HEK293 (cell line): ENCODE data around the gene PATL2.

Experiments used
- CTCF ChIA-PET: fragments of 350-600 bp; formaldehyde crosslinking; extraction: SDS; loops from one replicate; lab custom pipeline; 2021; ENCODE audit warnings: antibody characterized with exemption; lab: Yijun Ruan, JAX
- POLR2A ChIA-PET: fragments of 300-600 bp; formaldehyde crosslinking; extraction: SDS; loops from one replicate; lab custom pipeline; 2020; ENCODE audit warnings: antibody characterized with exemption, inconsistent platforms; lab: Yijun Ruan, JAX
- H3K27ac ChIP-seq: fragments of 200-500 bp; sonication (Bioruptor generic); 2 replicates; pipeline ENCODE4 v1.5.1; 2014; ENCODE audit warnings: low read depth, low read length, control low read depth, inconsistent platforms; ENCODE audit errors: extremely low read depth
- H3K36me3 ChIP-seq, 2 experiments: fragments of 200-500 bp in 1 of 2; sonication (Bioruptor generic) in 1 of 2; 1 replicate in 1 of 2; 2 replicates in 1 of 2; pipeline ENCODE4 v1.5.1; 2014 to 2017; ENCODE audit warnings: inconsistent platforms in 2 of 2, low read length in 2 of 2; ENCODE audit not compliant: control insufficient read depth in 2 of 2, insufficient read depth in 1 of 2
- H3K4me1 ChIP-seq: fragments of 200-500 bp; sonication (Bioruptor generic); 2 replicates; pipeline ENCODE4 v1.5.1; 2014; ENCODE audit warnings: mild to moderate bottlenecking, low read length, inconsistent platforms; ENCODE audit not compliant: control insufficient read depth, insufficient read depth
- H3K4me3 ChIP-seq: 2 replicates; pipeline ENCODE4 v1.5.1; 2011; ENCODE audit warnings: low read depth, mild to moderate bottlenecking, control low read depth, low read length, moderate library complexity
- H3K9me3 ChIP-seq: fragments of 200-500 bp; sonication (Bioruptor generic); 2 replicates; pipeline ENCODE4 v1.5.1; 2014; ENCODE audit warnings: low read depth, low read length, inconsistent platforms; ENCODE audit not compliant: control insufficient read depth, insufficient read depth
- GLI2 ChIP-seq: fragments of 450-650 bp; formaldehyde crosslinking; IDR thresholded peaks from 2 replicates; pipeline ENCODE4; 2017; ENCODE audit warnings: missing biosample characterization, missing genetic modification characterization, low read depth, borderline replicate concordance
- KLF8 ChIP-seq: fragments of 450-650 bp; formaldehyde crosslinking; IDR thresholded peaks from 2 replicates; pipeline ENCODE4 v1.5.1; 2016; ENCODE audit warnings: missing biosample characterization, missing genetic modification characterization
- KLF9 ChIP-seq: fragments of 450-650 bp; formaldehyde crosslinking; IDR thresholded peaks from 2 replicates; pipeline ENCODE4 v1.5.1; 2016; ENCODE audit warnings: missing biosample characterization, missing genetic modification characterization, low read depth
- WT1 ChIP-seq: fragments of 450-650 bp; formaldehyde crosslinking; IDR thresholded peaks from 2 replicates; pipeline ENCODE4 v1.5.1; 2016; ENCODE audit warnings: missing biosample characterization, missing genetic modification characterization
- ZBTB20 ChIP-seq: fragments of 450-650 bp; formaldehyde crosslinking; IDR thresholded peaks from 2 replicates; pipeline ENCODE4 v1.5.1; 2016; ENCODE audit warnings: missing biosample characterization, missing genetic modification characterization
- ZBTB8A ChIP-seq: fragments of 450-650 bp; formaldehyde crosslinking; IDR thresholded peaks from 2 replicates; pipeline ENCODE4 v1.5.1; 2016; ENCODE audit warnings: missing biosample characterization, missing genetic modification characterization
- ZFP37 ChIP-seq: fragments of 450-650 bp; formaldehyde crosslinking; IDR thresholded peaks from 2 replicates; pipeline ENCODE4 v1.5.1; 2016; ENCODE audit warnings: missing biosample characterization, missing genetic modification characterization
- ZIC2 ChIP-seq: fragments of 450-650 bp; formaldehyde crosslinking; IDR thresholded peaks from 2 replicates; pipeline ENCODE4 v1.5.1; 2016; ENCODE audit warnings: missing biosample characterization, missing genetic modification characterization
- ZNF155 ChIP-seq: fragments of 450-650 bp; formaldehyde crosslinking; IDR thresholded peaks from 2 replicates; pipeline ENCODE4 v1.5.1; 2016; ENCODE audit warnings: missing biosample characterization, missing genetic modification characterization
- ZNF157 ChIP-seq: fragments of 450-650 bp; formaldehyde crosslinking; IDR thresholded peaks from 2 replicates; pipeline ENCODE4 v1.5.1; 2016; ENCODE audit warnings: missing biosample characterization, missing genetic modification characterization
- ZNF169 ChIP-seq: fragments of 450-650 bp; formaldehyde crosslinking; IDR thresholded peaks from 2 replicates; pipeline ENCODE4 v1.5.1; 2016; ENCODE audit warnings: missing biosample characterization, missing genetic modification characterization
- ZNF24 ChIP-seq: fragments of 450-650 bp; formaldehyde crosslinking; IDR thresholded peaks from 2 replicates; pipeline ENCODE4 v1.5.1; 2016; ENCODE audit warnings: missing biosample characterization, missing genetic modification characterization
- ZNF366 ChIP-seq: fragments of 450-650 bp; formaldehyde crosslinking; conservative IDR thresholded peaks from 2 replicates; pipeline ENCODE4 v1.5.1; 2016; ENCODE audit warnings: missing biosample characterization, missing genetic modification characterization
- ZNF501 ChIP-seq: fragments of 450-650 bp; formaldehyde crosslinking; IDR thresholded peaks from 2 replicates; pipeline ENCODE4 v1.5.1; 2016; ENCODE audit warnings: missing biosample characterization, missing genetic modification characterization
- ZNF514 ChIP-seq: fragments of 450-650 bp; formaldehyde crosslinking; IDR thresholded peaks from 2 replicates; pipeline ENCODE4 v1.5.1; 2016; ENCODE audit warnings: missing biosample characterization, missing genetic modification characterization
- ZNF529 ChIP-seq: fragments of 450-650 bp; formaldehyde crosslinking; IDR thresholded peaks from 2 replicates; pipeline ENCODE4 v1.5.1; 2017; ENCODE audit warnings: missing genetic modification characterization, missing biosample characterization; ENCODE audit not compliant: insufficient replicate concordance
- ZNF610 ChIP-seq: fragments of 450-650 bp; formaldehyde crosslinking; IDR thresholded peaks from 2 replicates; pipeline ENCODE4 v1.5.1; 2016; ENCODE audit warnings: missing biosample characterization, missing genetic modification characterization, borderline replicate concordance
- ZNF621 ChIP-seq: fragments of 450-650 bp; formaldehyde crosslinking; IDR thresholded peaks from 2 replicates; pipeline ENCODE4 v1.5.1; 2017; ENCODE audit warnings: missing biosample characterization, missing genetic modification characterization
- ZNF677 ChIP-seq: fragments of 450-650 bp; IDR thresholded peaks from 2 replicates; pipeline ENCODE4 v1.5.0; 2018; ENCODE audit warnings: missing biosample characterization, mild to moderate bottlenecking, missing genetic modification characterization, moderate library complexity
- ZNF707 ChIP-seq: fragments of 450-650 bp; formaldehyde crosslinking; IDR thresholded peaks from 2 replicates; pipeline ENCODE4 v1.5.1; 2016; ENCODE audit warnings: missing biosample characterization, missing genetic modification characterization
- ZNF768 ChIP-seq: fragments of 450-650 bp; formaldehyde crosslinking; IDR thresholded peaks from 2 replicates; pipeline ENCODE4 v1.5.1; 2018; ENCODE audit warnings: missing biosample characterization, mild to moderate bottlenecking, missing genetic modification characterization
- ZNF830 ChIP-seq: fragments of 450-650 bp; IDR thresholded peaks from 2 replicates; pipeline ENCODE4 v1.5.0; 2018; ENCODE audit warnings: missing biosample characterization, missing genetic modification characterization, low read depth, mild to moderate bottlenecking, moderate library complexity
- ZNF837 ChIP-seq: fragments of 450-650 bp; formaldehyde crosslinking; IDR thresholded peaks from 2 replicates; pipeline ENCODE4 v1.5.1; 2016; ENCODE audit warnings: missing biosample characterization, missing genetic modification characterization
- ZSCAN16 ChIP-seq: fragments of 450-650 bp; formaldehyde crosslinking; IDR thresholded peaks from 2 replicates; pipeline ENCODE4 v1.5.1; 2016; ENCODE audit warnings: missing biosample characterization, missing genetic modification characterization
- ZSCAN30 ChIP-seq: fragments of 450-650 bp; IDR thresholded peaks from 2 replicates; pipeline ENCODE4 v1.5.1; 2018; ENCODE audit warnings: missing biosample characterization, mild to moderate bottlenecking, missing genetic modification characterization, moderate library complexity
- TF ChIP-seq, protein P1 (sequence below): fragments of 450-650 bp; formaldehyde crosslinking; IDR thresholded peaks from 2 replicates; pipeline ENCODE4 v1.5.1; 2016; ENCODE audit warnings: missing biosample characterization, missing genetic modification characterization
- TF ChIP-seq, protein P2 (sequence below): fragments of 450-650 bp; formaldehyde crosslinking; IDR thresholded peaks from 2 replicates; pipeline ENCODE4 v1.5.1; 2016; ENCODE audit warnings: missing biosample characterization, missing genetic modification characterization
- TF ChIP-seq, protein P3 (sequence below): fragments of 450-650 bp; IDR thresholded peaks from 2 replicates; pipeline ENCODE4 v1.5.1; 2018; ENCODE audit warnings: missing biosample characterization, mild to moderate bottlenecking, missing genetic modification characterization
- TF ChIP-seq, protein P4 (sequence below): fragments of 450-650 bp; formaldehyde crosslinking; IDR thresholded peaks from 2 replicates; pipeline ENCODE4 v1.5.1; 2016; ENCODE audit warnings: missing biosample characterization, missing genetic modification characterization
- TF ChIP-seq, protein P5 (sequence below): fragments of 450-650 bp; formaldehyde crosslinking; IDR thresholded peaks from 2 replicates; pipeline ENCODE4 v1.5.1; 2017; ENCODE audit warnings: missing biosample characterization, missing genetic modification characterization

PATL2 gene

DNA sequence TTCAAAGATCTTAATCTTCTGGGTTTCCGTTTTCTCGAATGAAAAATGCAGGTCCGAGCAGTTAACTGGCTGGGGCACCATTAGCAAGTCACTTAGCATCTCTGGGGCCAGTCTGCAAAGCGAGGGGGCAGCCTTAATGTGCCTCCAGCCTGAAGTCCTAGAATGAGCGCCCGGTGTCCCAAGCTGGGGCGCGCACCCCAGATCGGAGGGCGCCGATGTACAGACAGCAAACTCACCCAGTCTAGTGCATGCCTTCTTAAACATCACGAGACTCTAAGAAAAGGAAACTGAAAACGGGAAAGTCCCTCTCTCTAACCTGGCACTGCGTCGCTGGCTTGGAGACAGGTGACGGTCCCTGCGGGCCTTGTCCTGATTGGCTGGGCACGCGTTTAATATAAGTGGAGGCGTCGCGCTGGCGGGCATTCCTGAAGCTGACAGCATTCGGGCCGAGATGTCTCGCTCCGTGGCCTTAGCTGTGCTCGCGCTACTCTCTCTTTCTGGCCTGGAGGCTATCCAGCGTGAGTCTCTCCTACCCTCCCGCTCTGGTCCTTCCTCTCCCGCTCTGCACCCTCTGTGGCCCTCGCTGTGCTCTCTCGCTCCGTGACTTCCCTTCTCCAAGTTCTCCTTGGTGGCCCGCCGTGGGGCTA is at the start of gene PATL2, which contains the start of gene B2M:
Gene PATL2 (minus strand): TSS at position 228 of the 647 bp plus-strand sequence. CDS start 34,833 bp downstream, outside the sequence.
Gene B2M (plus strand): TSS at position 422 of the 647 bp plus-strand sequence. CDS start 30 bp downstream, at position 452.
- peaks cover 2 to 17% of the 10 kb centered on the region in 2 experiments; a peak in 2 of 3 replicates for H3K36me3 ChIP-seq
- H3K27ac ChIP-seq = peak within 1 kb of the TSS; percentile 69
- H3K4me3 ChIP-seq = peak within 1 kb of the TSS; percentile 89
- no peaks in the 10 kb centered on the region for H3K4me1 ChIP-seq
- H3K9me3 ChIP-seq = no peaks in the 10 kb centered on the region
- CTCF ChIA-PET = interaction anchor here (0.5 to 2.8 kb wide), 7 partner anchors 21 to 738 kb away, joined by 3 to 13 read pairs (median 6); partner anchors contain the start of genes SPG11 and TRIM69
- POLR2A ChIA-PET = interaction anchor here (0.5 to 3.7 kb wide), 9 partner anchors 10 to 422 kb away, joined by 3 to 37 read pairs (median 15); partner anchors contain the start of genes SPG11 and TRIM69
- TF ChIP-seq ZNF169 (tag by site-specific recombination) (no peak), ZNF529 (tag by site-specific recombination) (no peak), ZIC2 (tag by site-specific recombination) (peak; percentile 37; the same call in 1 of the 2 replicates), ZNF837 (tag by site-specific recombination) (no peak), ZNF155 (tag by site-specific recombination) (no peak), KLF9 (peak; percentile 34; the same call in 1 of the 2 replicates), ZSCAN16 (no peak), KLF8 (tag by site-specific recombination) (peak; percentile 47; the same call in 1 of the 2 replicates), ZNF677 (tag by site-specific recombination) (no peak), ZNF610 (tag by site-specific recombination) (0 out of 2 replicates have a peak, but pooled peaks have one; percentile 21), ZNF514 (no peak), ZNF830 (tag by site-specific recombination) (no peak), ZNF157 (no peak), ZNF707 (tag by site-specific recombination) (no peak), ZNF768 (tag by site-specific recombination) (no peak), ZBTB8A (tag by site-specific recombination) (peak; percentile 80), GLI2 (no peak), ZNF24 (peak; percentile 24; the same call in 1 of the 2 replicates), ZSCAN30 (no peak), ZNF621 (no peak), ZNF366 (tag by site-specific recombination) (peak; percentile 85), WT1 (no peak), ZFP37 (peak; percentile 31; the same call in 1 of the 2 replicates), ZBTB20 (tag by site-specific recombination) (peak; percentile 34; the same call in 1 of the 2 replicates), ZNF501 (peak; percentile 43; the same call in 1 of the 2 replicates)
- TF ChIP-seq, protein P1, sequence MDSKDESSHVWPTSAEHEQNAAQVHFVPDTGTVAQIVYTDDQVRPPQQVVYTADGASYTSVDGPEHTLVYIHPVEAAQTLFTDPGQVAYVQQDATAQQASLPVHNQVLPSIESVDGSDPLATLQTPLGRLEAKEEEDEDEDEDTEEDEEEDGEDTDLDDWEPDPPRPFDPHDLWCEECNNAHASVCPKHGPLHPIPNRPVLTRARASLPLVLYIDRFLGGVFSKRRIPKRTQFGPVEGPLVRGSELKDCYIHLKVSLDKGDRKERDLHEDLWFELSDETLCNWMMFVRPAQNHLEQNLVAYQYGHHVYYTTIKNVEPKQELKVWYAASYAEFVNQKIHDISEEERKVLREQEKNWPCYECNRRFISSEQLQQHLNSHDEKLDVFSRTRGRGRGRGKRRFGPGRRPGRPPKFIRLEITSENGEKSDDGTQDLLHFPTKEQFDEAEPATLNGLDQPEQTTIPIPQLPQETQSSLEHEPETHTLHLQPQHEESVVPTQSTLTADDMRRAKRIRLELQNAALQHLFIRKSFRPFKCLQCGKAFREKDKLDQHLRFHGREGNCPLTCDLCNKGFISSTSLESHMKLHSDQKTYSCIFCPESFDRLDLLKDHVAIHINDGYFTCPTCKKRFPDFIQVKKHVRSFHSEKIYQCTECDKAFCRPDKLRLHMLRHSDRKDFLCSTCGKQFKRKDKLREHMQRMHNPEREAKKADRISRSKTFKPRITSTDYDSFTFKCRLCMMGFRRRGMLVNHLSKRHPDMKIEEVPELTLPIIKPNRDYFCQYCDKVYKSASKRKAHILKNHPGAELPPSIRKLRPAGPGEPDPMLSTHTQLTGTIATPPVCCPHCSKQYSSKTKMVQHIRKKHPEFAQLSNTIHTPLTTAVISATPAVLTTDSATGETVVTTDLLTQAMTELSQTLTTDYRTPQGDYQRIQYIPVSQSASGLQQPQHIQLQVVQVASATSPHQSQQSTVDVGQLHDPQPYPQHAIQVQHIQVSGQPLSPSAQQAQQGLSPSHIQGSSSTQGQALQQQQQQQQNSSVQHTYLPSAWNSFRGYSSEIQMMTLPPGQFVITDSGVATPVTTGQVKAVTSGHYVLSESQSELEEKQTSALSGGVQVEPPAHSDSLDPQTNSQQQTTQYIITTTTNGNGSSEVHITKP = no peak
- TF ChIP-seq, protein P2, sequence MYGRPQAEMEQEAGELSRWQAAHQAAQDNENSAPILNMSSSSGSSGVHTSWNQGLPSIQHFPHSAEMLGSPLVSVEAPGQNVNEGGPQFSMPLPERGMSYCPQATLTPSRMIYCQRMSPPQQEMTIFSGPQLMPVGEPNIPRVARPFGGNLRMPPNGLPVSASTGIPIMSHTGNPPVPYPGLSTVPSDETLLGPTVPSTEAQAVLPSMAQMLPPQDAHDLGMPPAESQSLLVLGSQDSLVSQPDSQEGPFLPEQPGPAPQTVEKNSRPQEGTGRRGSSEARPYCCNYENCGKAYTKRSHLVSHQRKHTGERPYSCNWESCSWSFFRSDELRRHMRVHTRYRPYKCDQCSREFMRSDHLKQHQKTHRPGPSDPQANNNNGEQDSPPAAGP (tag by site-specific recombination) = peak; percentile 69; the same call in 1 of the 2 replicates
- TF ChIP-seq, protein P3, sequence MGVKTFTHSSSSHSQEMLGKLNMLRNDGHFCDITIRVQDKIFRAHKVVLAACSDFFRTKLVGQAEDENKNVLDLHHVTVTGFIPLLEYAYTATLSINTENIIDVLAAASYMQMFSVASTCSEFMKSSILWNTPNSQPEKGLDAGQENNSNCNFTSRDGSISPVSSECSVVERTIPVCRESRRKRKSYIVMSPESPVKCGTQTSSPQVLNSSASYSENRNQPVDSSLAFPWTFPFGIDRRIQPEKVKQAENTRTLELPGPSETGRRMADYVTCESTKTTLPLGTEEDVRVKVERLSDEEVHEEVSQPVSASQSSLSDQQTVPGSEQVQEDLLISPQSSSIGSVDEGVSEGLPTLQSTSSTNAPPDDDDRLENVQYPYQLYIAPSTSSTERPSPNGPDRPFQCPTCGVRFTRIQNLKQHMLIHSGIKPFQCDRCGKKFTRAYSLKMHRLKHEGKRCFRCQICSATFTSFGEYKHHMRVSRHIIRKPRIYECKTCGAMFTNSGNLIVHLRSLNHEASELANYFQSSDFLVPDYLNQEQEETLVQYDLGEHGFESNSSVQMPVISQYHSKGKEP (tag by site-specific recombination) = no peak
- TF ChIP-seq, protein P4, sequence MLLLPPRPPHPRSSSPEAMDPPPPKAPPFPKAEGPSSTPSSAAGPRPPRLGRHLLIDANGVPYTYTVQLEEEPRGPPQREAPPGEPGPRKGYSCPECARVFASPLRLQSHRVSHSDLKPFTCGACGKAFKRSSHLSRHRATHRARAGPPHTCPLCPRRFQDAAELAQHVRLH (tag by site-specific recombination) = 0 out of 2 replicates have a peak, but pooled peaks have one; percentile 36
- TF ChIP-seq, protein P5, sequence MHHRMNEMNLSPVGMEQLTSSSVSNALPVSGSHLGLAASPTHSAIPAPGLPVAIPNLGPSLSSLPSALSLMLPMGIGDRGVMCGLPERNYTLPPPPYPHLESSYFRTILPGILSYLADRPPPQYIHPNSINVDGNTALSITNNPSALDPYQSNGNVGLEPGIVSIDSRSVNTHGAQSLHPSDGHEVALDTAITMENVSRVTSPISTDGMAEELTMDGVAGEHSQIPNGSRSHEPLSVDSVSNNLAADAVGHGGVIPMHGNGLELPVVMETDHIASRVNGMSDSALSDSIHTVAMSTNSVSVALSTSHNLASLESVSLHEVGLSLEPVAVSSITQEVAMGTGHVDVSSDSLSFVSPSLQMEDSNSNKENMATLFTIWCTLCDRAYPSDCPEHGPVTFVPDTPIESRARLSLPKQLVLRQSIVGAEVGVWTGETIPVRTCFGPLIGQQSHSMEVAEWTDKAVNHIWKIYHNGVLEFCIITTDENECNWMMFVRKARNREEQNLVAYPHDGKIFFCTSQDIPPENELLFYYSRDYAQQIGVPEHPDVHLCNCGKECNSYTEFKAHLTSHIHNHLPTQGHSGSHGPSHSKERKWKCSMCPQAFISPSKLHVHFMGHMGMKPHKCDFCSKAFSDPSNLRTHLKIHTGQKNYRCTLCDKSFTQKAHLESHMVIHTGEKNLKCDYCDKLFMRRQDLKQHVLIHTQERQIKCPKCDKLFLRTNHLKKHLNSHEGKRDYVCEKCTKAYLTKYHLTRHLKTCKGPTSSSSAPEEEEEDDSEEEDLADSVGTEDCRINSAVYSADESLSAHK = no peak
